Activated CD4-positive, alpha-beta T cell treated with anti-CD3 and anti-CD28 coated beads for 24 hours (primary cell): ENCODE measurements around the gene RGS7.
"Not testable (repeated sequence)": the region's sequence is repeated elsewhere in the genome, so short reads cannot be mapped to it uniquely, and the experiment has no call there.

ENCODE experiments used
- DNase-seq, 2 donors: peaks; one replicate each; pipeline ENCODE4 v3.0.0-alpha.2; 2020; ENCODE audit warnings: low read depth in 2 of 2

RGS7 gene

GRCh38 chr1:241140670-241141069 lies 216.3 kb downstream of the RGS7 start:
- DNase-seq, result no peak

GRCh38 chr1:241139047-241139446 lies 218.0 kb downstream of the RGS7 start:
- no peak for DNase-seq

- DNase-seq, result no peak
Measured at GRCh38 chr1:241138248-241138647, 218.8 kb downstream of the RGS7 start.

GRCh38 chr1:241136389-241136788 lies 220.6 kb downstream of the RGS7 start:
- no peak for DNase-seq

- DNase-seq, result no peak
Measured at GRCh38 chr1:241131636-241132194, 225.3 kb downstream of the RGS7 start.

- no peak for DNase-seq
Measured at GRCh38 chr1:241130881-241131280, 226.1 kb downstream of the RGS7 start.

GRCh38 chr1:241129207-241129960 lies 227.6 kb downstream of the RGS7 start:
- no peak for DNase-seq

GRCh38 chr1:241125286-241125685 lies 231.7 kb downstream of the RGS7 start:
- DNase-seq, result no peak

- DNase-seq, result no peak
Measured at GRCh38 chr1:241118049-241118448, 239.0 kb downstream of the RGS7 start.

GRCh38 chr1:241115784-241116183 lies 241.2 kb downstream of the RGS7 start:
- no peak for DNase-seq

- no peak for DNase-seq
Measured at GRCh38 chr1:241114699-241115233, 242.2 kb downstream of the RGS7 start.

GRCh38 chr1:241113557-241113956 lies 243.4 kb downstream of the RGS7 start:
- no peak for DNase-seq

GRCh38 chr1:241109039-241109438 lies 248.0 kb downstream of the RGS7 start:
- no peak for DNase-seq

- no peak for DNase-seq
Measured at GRCh38 chr1:241105147-241105546, 251.9 kb downstream of the RGS7 start.

- DNase-seq, result no peak
Measured at GRCh38 chr1:241102664-241103063, 254.3 kb downstream of the RGS7 start.

- DNase-seq, result no peak
Measured at GRCh38 chr1:241101622-241102021, 255.4 kb downstream of the RGS7 start.

GRCh38 chr1:241097479-241097878 lies 259.5 kb downstream of the RGS7 start:
- no peak for DNase-seq

GRCh38 chr1:241096982-241097381 lies 260.0 kb downstream of the RGS7 start:
- DNase-seq, result no peak

- no peak for DNase-seq
Measured at GRCh38 chr1:241095847-241096246, 261.2 kb downstream of the RGS7 start.

- no peak for DNase-seq
Measured at GRCh38 chr1:241090798-241091197, 266.2 kb downstream of the RGS7 start.

- DNase-seq, result not testable (repeated sequence)
Measured at GRCh38 chr1:241089066-241089465, 267.9 kb downstream of the RGS7 start.

- not testable (repeated sequence) for DNase-seq
Measured at GRCh38 chr1:241088075-241088474, 268.9 kb downstream of the RGS7 start.

- no peak for DNase-seq
Measured at GRCh38 chr1:241086686-241087085, 270.3 kb downstream of the RGS7 start.
